ENCODE results near the gene PTPN22. TPM values are rescaled to one million over a fixed set of nuclear protein-coding genes. Genes with fewer than 3 reads are reported as not detected.

PTPN22 gene
- total and polyA plus RNA-seq, 11 donors: 0.16 to 4.2 (median 0.45) TPM

GRCh38 chr1:113874012-113874879 lies 2.7 kb upstream of the PTPN22 start:
- H3K4me1 ChIP-seq: peaks cover 0 to 35% (median 0%) of the 10 kb centered on the region in 12 donors
- H3K27me3 ChIP-seq: no peaks in the 10 kb centered on the region
- TF ChIP-seq CTCF (IDR thresholded peaks at IDR 0.05) (no peak), POLR2A (IDR thresholded peaks at IDR 0.05) (no peak)
- 73 to 81% (median 78%) methylated on average over 1 of the region's 1 CpG for WGBS, 4 donors
- H3K9me3 ChIP-seq: no peaks in the 10 kb centered on the region
- no peak for ATAC-seq
- intact Hi-C loops (cut with DNase I): no loop called here
- no peak for DNase-seq
- peak overlapping the region in 1 of 12 donors; percentile 91 for H3K27ac ChIP-seq
- H3K36me3 ChIP-seq: no peaks in the 10 kb centered on the region
- H3K4me3 ChIP-seq: no peak overlapping the region

- DNase-seq (no peak), ATAC-seq (peak in 3 of 4 donors; percentile 42 to 58 (median 53))
- Histone ChIP-seq H3K4me1 (peaks cover 0 to 38% (median 0%) of the 10 kb centered on the region in 12 donors), H3K36me3 (no peaks in the 10 kb centered on the region), H3K9me3 (no peaks in the 10 kb centered on the region), H3K4me3 (peak overlapping the region in 1 of 12 donors; percentile 55), H3K27ac (peak overlapping the region in 4 of 12 donors; percentile 6 to 91 (median 44)), H3K27me3 (no peaks in the 10 kb centered on the region)
- intact Hi-C loops (cut with DNase I): no loop called here
- TF ChIP-seq CTCF (IDR thresholded peaks at IDR 0.05): no peak
- no peak for TF ChIP-seq POLR2A (IDR thresholded peaks at IDR 0.05)
Observed at GRCh38 chr1:113872219-113872935, 865 bp upstream of the PTPN22 start.

- no peaks in the 10 kb centered on the region for H3K9me3 ChIP-seq
- peak overlapping the region in 4 of 12 donors; percentile 7 to 55 (median 14) for H3K4me3 ChIP-seq
- H3K36me3 ChIP-seq: no peaks in the 10 kb centered on the region
- TF ChIP-seq CTCF (IDR thresholded peaks at IDR 0.05) (no peak), POLR2A (IDR thresholded peaks at IDR 0.05) (no peak)
- peaks cover 0 to 38% (median 0%) of the 10 kb centered on the region in 12 donors for H3K4me1 ChIP-seq
- ATAC-seq (no peak), DNase-seq (no peak)
- 90 to 93% (median 92%) methylated on average over 3 of the region's 3 CpGs for WGBS, 4 donors
- no peaks in the 10 kb centered on the region for H3K27me3 ChIP-seq
- peak overlapping the region in 1 of 12 donors; percentile 91 for H3K27ac ChIP-seq
- intact Hi-C loops (cut with DNase I): no loop called here
Observed at GRCh38 chr1:113870778-113871177, 734 bp downstream of the PTPN22 start.

Measured in heart left ventricle (tissue), 16 donors.